Fibroblast of lung (primary cell): Measurements from ENCODE around the gene CYTH4. TPM values are rescaled to one million over a fixed set of nuclear protein-coding genes. Genes with fewer than 3 reads are reported as not detected.

ENCODE experiments used
- DNase-seq, 2 donors: peaks; one replicate each; pipeline versions ENCODE4 v3.0.0 to v3.0.0-alpha.2; 2010; ENCODE audit warnings: low read depth in 2 of 2
- H2AFZ ChIP-seq: 2 replicates; pipeline ENCODE4 v1.5.1; 2012; ENCODE audit warnings: low read length, control low read depth, inconsistent platforms
- H3K27ac ChIP-seq: 2 replicates; pipeline ENCODE4 v1.5.1; 2011; ENCODE audit warnings: low read length, control low read depth; ENCODE audit not compliant: insufficient read depth
- H3K27me3 ChIP-seq: 2 replicates; pipeline ENCODE4 v1.5.1; 2011; ENCODE audit warnings: mild to moderate bottlenecking, low read length; ENCODE audit not compliant: control insufficient read depth, insufficient read depth
- H3K36me3 ChIP-seq: 2 replicates; pipeline ENCODE4 v1.5.1; 2011; ENCODE audit warnings: low read length; ENCODE audit not compliant: control insufficient read depth, insufficient read depth
- H3K4me1 ChIP-seq: 2 replicates; pipeline ENCODE4 v1.5.1; 2011; ENCODE audit warnings: low read length; ENCODE audit not compliant: control insufficient read depth, insufficient read depth; ENCODE audit errors: extremely low read depth
- H3K4me2 ChIP-seq: 2 replicates; pipeline ENCODE4 v1.5.1; 2011; ENCODE audit warnings: low read length, control low read depth; ENCODE audit not compliant: insufficient read depth; ENCODE audit errors: extremely low read depth
- H3K4me3 ChIP-seq, 4 experiments: fragments of 200-600 bp in 1 of 4; sonication (generic) in 1 of 4; replicated peaks in 1 of 4; 2 replicates each; pipeline ENCODE4 v1.5.1; 2011 to 2016; ENCODE audit warnings: low read length in 4 of 4, low read depth in 3 of 4, mild to moderate bottlenecking in 3 of 4, control low read depth in 2 of 4, inconsistent platforms in 1 of 4, mixed read lengths in 1 of 4; ENCODE audit not compliant: insufficient read depth in 1 of 4; ENCODE audit errors: control extremely low read depth in 1 of 4
- H3K79me2 ChIP-seq: 2 replicates; pipeline ENCODE4 v1.5.1; 2012; ENCODE audit warnings: mild to moderate bottlenecking, low read length, inconsistent platforms; ENCODE audit not compliant: control insufficient read depth, insufficient read depth
- H3K9ac ChIP-seq: 2 replicates; pipeline ENCODE4 v1.5.1; 2011; ENCODE audit warnings: mild to moderate bottlenecking, low read length, control low read depth; ENCODE audit not compliant: insufficient read depth
- H3K9me3 ChIP-seq: 2 replicates; pipeline ENCODE4 v1.5.1; 2012; ENCODE audit warnings: low read depth, low read length; ENCODE audit not compliant: control insufficient read depth, insufficient read depth
- H4K20me1 ChIP-seq: 2 replicates; pipeline ENCODE4 v1.5.1; 2011; ENCODE audit warnings: low read length; ENCODE audit not compliant: control insufficient read depth, insufficient read depth; ENCODE audit errors: extremely low read depth
- EZH2 ChIP-seq: IDR thresholded peaks from 2 replicates; pipeline ENCODE4 v1.5.1; 2012; ENCODE audit warnings: low read length, control low read depth, mild to moderate bottlenecking; ENCODE audit errors: missing control alignments
- polyA plus RNA-seq, 2 donors: library from polyadenylated mRNA; depleted of rRNA in 1 of 2; stranded (reverse) in 1 of 2; unstranded in 1 of 2; fragments of >200 nt; gene quantifications; 2 replicates each; pipeline ENCODE4 v1.2.1, GENCODE V29; 2011 to 2012; ENCODE audit warnings: missing spikeins in 1 of 2
- total RNA-seq: library from RNA; depleted of rRNA; stranded (reverse); fragments of >200 nt; gene quantifications from 2 replicates; pipeline ENCODE4 v1.2.1, GENCODE V29; 2014
- TF ChIP-seq, protein P1 (sequence below), 2 donors: IDR thresholded peaks in 1 of 2; conservative IDR thresholded peaks in 1 of 2; 1 replicate in 1 of 2; 2 replicates in 1 of 2; pipeline ENCODE4 v1.5.1; 2011 to 2012; ENCODE audit warnings: low read length in 2 of 2, control low read depth in 1 of 2, inconsistent platforms in 1 of 2, low read depth in 1 of 2, mild to moderate bottlenecking in 1 of 2

The CYTH4 gene
- total and polyA plus RNA-seq, 2 donors (not counting 1 experiment from before 2014, with no cell fraction given) = under 0.01 TPM; not detected in 1

DNA sequence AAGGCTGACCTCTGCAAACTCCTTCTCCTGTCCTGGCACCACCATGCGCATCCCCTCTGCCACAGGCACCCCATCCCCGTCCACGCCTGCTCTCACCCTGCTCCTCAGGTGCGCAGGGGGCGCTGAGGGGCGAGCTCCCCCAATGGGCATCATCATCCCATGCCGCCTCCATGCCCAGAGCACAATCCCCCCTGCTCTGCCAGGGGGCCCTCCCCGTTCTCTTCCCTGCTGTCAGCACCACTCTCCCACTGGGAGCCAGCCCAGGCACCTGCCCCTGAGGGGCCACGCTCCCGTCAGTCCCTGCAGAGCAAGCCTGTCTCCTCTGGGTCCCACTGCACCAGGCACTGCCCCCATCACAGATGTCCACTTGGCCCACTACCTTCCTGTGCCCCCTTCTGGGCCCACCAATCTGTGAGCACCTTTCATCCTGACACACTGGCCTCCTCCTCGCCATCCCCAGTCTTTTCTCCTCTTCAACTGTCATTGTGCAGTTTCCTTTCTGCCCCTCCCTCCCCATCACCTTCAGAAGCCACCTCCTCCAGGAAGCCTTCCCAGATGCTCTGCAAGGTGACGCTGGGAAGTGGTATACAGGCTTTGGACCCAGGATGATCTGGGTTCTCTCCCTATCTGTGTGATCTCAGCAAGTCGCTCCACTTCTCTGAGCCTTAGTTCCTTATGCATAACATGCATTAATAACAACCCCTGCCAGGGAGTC is 62.6 kb downstream of the CYTH4 start:
- Histone ChIP-seq H3K9ac (no peak overlapping the region), H3K36me3 (no peaks in the 10 kb centered on the region), H2AFZ (no peak overlapping the region), H3K4me3 (no peak overlapping the region), H3K27me3 (peaks cover 20% of the 10 kb centered on the region), H3K27ac (no peak overlapping the region), H4K20me1 (no peaks in the 10 kb centered on the region), H3K9me3 (no peaks in the 10 kb centered on the region), H3K4me1 (peaks cover 2% of the 10 kb centered on the region), H3K79me2 (no peaks in the 10 kb centered on the region), H3K4me2 (no peak overlapping the region)
- TF ChIP-seq, protein P1, sequence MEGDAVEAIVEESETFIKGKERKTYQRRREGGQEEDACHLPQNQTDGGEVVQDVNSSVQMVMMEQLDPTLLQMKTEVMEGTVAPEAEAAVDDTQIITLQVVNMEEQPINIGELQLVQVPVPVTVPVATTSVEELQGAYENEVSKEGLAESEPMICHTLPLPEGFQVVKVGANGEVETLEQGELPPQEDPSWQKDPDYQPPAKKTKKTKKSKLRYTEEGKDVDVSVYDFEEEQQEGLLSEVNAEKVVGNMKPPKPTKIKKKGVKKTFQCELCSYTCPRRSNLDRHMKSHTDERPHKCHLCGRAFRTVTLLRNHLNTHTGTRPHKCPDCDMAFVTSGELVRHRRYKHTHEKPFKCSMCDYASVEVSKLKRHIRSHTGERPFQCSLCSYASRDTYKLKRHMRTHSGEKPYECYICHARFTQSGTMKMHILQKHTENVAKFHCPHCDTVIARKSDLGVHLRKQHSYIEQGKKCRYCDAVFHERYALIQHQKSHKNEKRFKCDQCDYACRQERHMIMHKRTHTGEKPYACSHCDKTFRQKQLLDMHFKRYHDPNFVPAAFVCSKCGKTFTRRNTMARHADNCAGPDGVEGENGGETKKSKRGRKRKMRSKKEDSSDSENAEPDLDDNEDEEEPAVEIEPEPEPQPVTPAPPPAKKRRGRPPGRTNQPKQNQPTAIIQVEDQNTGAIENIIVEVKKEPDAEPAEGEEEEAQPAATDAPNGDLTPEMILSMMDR (conservative IDR thresholded peaks at IDR 0.05 in 1 of 2, IDR thresholded peaks at IDR 0.05 in 1 of 2; ENCODE audit: low read depth in 1 of 2, low read length in 2 of 2) = no peak
- no peak for TF ChIP-seq EZH2
- no peak for DNase-seq

DNA sequence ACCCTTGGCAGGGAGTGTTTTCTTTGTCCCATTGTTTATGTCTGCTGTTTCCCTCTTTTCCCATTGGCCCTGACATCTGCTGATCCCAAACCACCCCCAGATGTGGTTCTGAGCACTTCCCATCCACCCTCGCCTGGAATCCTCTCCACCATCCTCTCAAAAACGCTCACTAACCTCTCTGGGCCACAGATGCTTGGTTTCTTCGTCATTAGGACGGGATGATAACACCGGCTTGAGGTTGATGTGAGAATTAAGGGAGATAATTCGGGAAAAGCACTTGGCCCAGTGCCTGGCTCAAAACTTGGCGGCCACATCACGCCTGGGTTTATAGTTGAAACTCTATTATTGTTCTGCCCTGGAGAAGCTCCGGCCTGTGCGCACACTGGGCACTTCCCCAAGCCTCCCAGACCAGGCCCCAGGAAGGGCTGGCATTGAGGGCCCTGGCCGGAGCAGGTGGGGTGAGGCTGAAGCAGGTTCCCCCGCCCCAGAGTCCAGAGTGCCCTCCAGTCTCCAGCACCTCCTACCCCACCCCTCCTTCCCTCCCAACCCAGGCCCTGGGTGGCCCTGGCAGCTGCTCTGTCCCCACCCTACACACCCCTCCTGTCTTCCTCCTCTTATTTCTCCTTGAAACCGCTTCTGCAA is 63.7 kb downstream of the CYTH4 start:
- no peaks in the 10 kb centered on the region for H3K9me3 ChIP-seq
- peak; percentile 92 to 98 for DNase-seq
- H2AFZ ChIP-seq = no peak overlapping the region
- H3K4me3 ChIP-seq = no peak overlapping the region
- no peak overlapping the region for H3K9ac ChIP-seq
- H4K20me1 ChIP-seq = no peaks in the 10 kb centered on the region
- H3K4me1 ChIP-seq = peaks cover 2% of the 10 kb centered on the region
- no peaks in the 10 kb centered on the region for H3K79me2 ChIP-seq
- no peak overlapping the region for H3K4me2 ChIP-seq
- no peaks in the 10 kb centered on the region for H3K36me3 ChIP-seq
- TF ChIP-seq, protein P1 (conservative IDR thresholded peaks at IDR 0.05 in 1 of 2, IDR thresholded peaks at IDR 0.05 in 1 of 2; ENCODE audit: low read depth in 1 of 2, low read length in 2 of 2) = no peak
- no peak for TF ChIP-seq EZH2
- peak overlapping the region; percentile 16 for H3K27ac ChIP-seq
- H3K27me3 ChIP-seq = peaks cover 13% of the 10 kb centered on the region

DNA sequence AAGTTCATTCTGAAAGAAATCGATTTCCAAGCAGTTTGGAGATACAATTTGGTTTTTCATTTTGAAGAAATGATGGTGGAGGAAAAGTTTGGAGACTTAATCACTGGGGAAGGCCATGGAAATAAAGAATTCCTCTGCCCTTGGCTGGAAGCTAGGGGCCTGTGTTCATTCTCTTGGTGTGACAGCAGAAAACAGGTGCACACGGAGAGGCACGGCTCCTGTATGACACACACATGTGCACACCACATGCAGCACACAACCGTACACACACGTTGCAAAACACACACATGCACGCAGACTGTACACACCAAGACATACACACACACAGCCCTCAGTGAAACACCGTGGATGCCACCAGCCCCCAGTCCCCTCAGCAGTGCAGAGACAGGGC is 64.2 kb downstream of the CYTH4 start:
- Histone ChIP-seq H3K9ac (no peak overlapping the region), H3K9me3 (no peaks in the 10 kb centered on the region), H3K4me3 (no peak overlapping the region), H3K36me3 (no peaks in the 10 kb centered on the region), H3K79me2 (no peaks in the 10 kb centered on the region), H3K27ac (no peak overlapping the region), H4K20me1 (no peaks in the 10 kb centered on the region), H2AFZ (no peak overlapping the region), H3K4me1 (peaks cover 2% of the 10 kb centered on the region), H3K27me3 (peaks cover 10% of the 10 kb centered on the region), H3K4me2 (no peak overlapping the region)
- no peak for TF ChIP-seq EZH2
- TF ChIP-seq, protein P1 (conservative IDR thresholded peaks at IDR 0.05 in 1 of 2, IDR thresholded peaks at IDR 0.05 in 1 of 2; ENCODE audit: low read depth in 1 of 2, low read length in 2 of 2) = no peak
- no peak for DNase-seq
